NCI-H226 (cell line): ENCODE measurements around the gene P2RX4.
A peak's percentile ranks its signal among the peaks of the same experiment; 100 is the strongest.
"Not testable (repeated sequence)": the region's sequence is repeated elsewhere in the genome, so short reads cannot be mapped to it uniquely, and the experiment has no call there.

Source experiments
- DNase-seq: peaks from one replicate; pipeline ENCODE4 v3.0.0-alpha.2; 2015

The P2RX4 gene

GRCh38 chr12:121209624-121210572 is at the start of gene P2RX4:
Gene P2RX4, plus strand, starts transcription at chr12:121210129. Its CDS starts 36 bp downstream, at chr12:121210165.
- peak; percentile 62 for DNase-seq

GRCh38 chr12:121162384-121162783 is 47.5 kb upstream of the P2RX4 start:
- DNase-seq = no peak

GRCh38 chr12:121162985-121163384 is 46.9 kb upstream of the P2RX4 start:
- no peak for DNase-seq

- not testable (repeated sequence) for DNase-seq
These were observed 45.1 kb upstream of the P2RX4 start for GRCh38 chr12:121164839-121165238.

GRCh38 chr12:121165316-121165715 is 44.6 kb upstream of the P2RX4 start:
- peak; percentile 40 for DNase-seq

- DNase-seq = no peak
These were observed 43.6 kb upstream of the P2RX4 start for GRCh38 chr12:121166356-121166755.

GRCh38 chr12:121167232-121167820 is 42.6 kb upstream of the P2RX4 start:
- DNase-seq = peak; percentile 28

- DNase-seq = no peak
These were observed 42.0 kb upstream of the P2RX4 start for GRCh38 chr12:121167951-121168350.

GRCh38 chr12:121170151-121170550 is 39.8 kb upstream of the P2RX4 start:
- no peak for DNase-seq

- DNase-seq = peak; percentile 21
These were observed 39.2 kb upstream of the P2RX4 start for GRCh38 chr12:121170611-121171260.

GRCh38 chr12:121172145-121172544 is 37.8 kb upstream of the P2RX4 start:
- no peak for DNase-seq

GRCh38 chr12:121175383-121176119 is 34.4 kb upstream of the P2RX4 start:
- DNase-seq = no peak

- no peak for DNase-seq
These were observed 33.0 kb upstream of the P2RX4 start for GRCh38 chr12:121176826-121177529.

GRCh38 chr12:121181181-121181580 is 28.7 kb upstream of the P2RX4 start:
- DNase-seq = peak; percentile 28

- no peak for DNase-seq
These were observed 27.6 kb upstream of the P2RX4 start for GRCh38 chr12:121182222-121182893.

GRCh38 chr12:121184425-121184824 is 25.5 kb upstream of the P2RX4 start:
- DNase-seq = no peak

GRCh38 chr12:121184984-121185889 is 24.7 kb upstream of the P2RX4 start:
- DNase-seq = no peak

GRCh38 chr12:121186826-121187225 is 23.1 kb upstream of the P2RX4 start:
- DNase-seq = no peak

- no peak for DNase-seq
These were observed 22.4 kb upstream of the P2RX4 start for GRCh38 chr12:121187501-121187900.

- DNase-seq = no peak
These were observed 21.7 kb upstream of the P2RX4 start for GRCh38 chr12:121188227-121188626.

GRCh38 chr12:121189131-121189530 is 20.8 kb upstream of the P2RX4 start:
- DNase-seq = no peak
